Right cardiac atrium (tissue), 5 donors: ENCODE results near the gene LATS2. TPM values are rescaled to one million over a fixed set of nuclear protein-coding genes. Genes with fewer than 3 reads are reported as not detected.

Experiments used
- ATAC-seq, 2 donors: fragments of 200-7000 bp; cut with Tn5 transposase; one replicate each; pipeline versions ENCODE4 v1.8.0 to v1.9.1; 2020; ENCODE audit warnings: moderate library complexity in 2 of 2, mild to moderate bottlenecking in 1 of 2
- DNase-seq, 3 donors: peaks; one replicate each; pipeline ENCODE4 v3.0.0-alpha.2; 2020
- H3K27ac ChIP-seq: one replicate; pipeline ENCODE4 v1.5.1; 2013; ENCODE audit warnings: mild to moderate bottlenecking, low read length, control low read depth, moderate library complexity
- H3K27me3 ChIP-seq: one replicate; pipeline ENCODE4 v1.6.1; 2013; ENCODE audit not compliant: control insufficient read depth, insufficient read depth
- H3K4me1 ChIP-seq: one replicate; pipeline ENCODE4 v1.6.1; 2013; ENCODE audit warnings: low read length; ENCODE audit not compliant: control insufficient read depth, insufficient read depth
- H3K4me3 ChIP-seq: one replicate; pipeline ENCODE4 v1.5.1; 2013; ENCODE audit warnings: low read length, control low read depth
- H3K9me3 ChIP-seq: one replicate; pipeline ENCODE4 v1.6.1; 2013; ENCODE audit warnings: low read length; ENCODE audit not compliant: control insufficient read depth
- WGBS: extraction: QIAGEN DNeasy Blood & Tissue Kit; methylation state at CpG from one replicate; pipeline ENCODE4 v1.1.7; 2013; 5-methylcytosine and 5-hydroxymethylcytosine counted together
- intact Hi-C, 4 donors: fragments of 100-400 bp; cut with DNase I; formaldehyde crosslinking; loops; one replicate each; pipeline versions ENCODE4 v1.11.0 to v1.14.0; 2022 to 2023
- long read RNA-seq, 4 donors: library from polyadenylated mRNA; unstranded; transcript quantifications; one replicate each; pipeline ENCODE4 v2.0.0, GENCODE V29; 2020 to 2021
- polyA plus RNA-seq: library from polyadenylated mRNA; stranded (reverse); fragments of 200-250 nt; gene quantifications from one replicate; pipeline ENCODE4 v1.2.3, GENCODE V29; 2013
- total RNA-seq, 4 donors: library from RNA; stranded (reverse); fragmentation: NEBNext Ultra II Directional; extraction: Animal tissue kit (Norgen Biotek cat#: 25700); gene quantifications; one replicate each; pipeline ENCODE4 v1.2.1, GENCODE V29; 2021
- donor health status: healthy with polysubstance abuse.
- donor health status: DM: no; HTN: yes; CAD: no.
- donor health status: DM: no; HTN: no; CAD: no.
- donor health status: DM: no; HTN: yes; CAD: no; lungs with severe emphysema.
- donor health status: DM: yes; HTN: yes; CAD: no.

The LATS2 gene
- total RNA-seq (10 to 100 TPM; 22.1 to 36.7 (median 23.6) TPM), polyA plus RNA-seq (10.5 TPM)
- long read RNA-seq, donor 1, full-length matches to known transcripts: 2 of 26 reads
- long read RNA-seq, donor 1, partial matches to known transcripts: 21 of 26 reads
- long read RNA-seq, donor 1, other reads (novel, unspliced or antisense): 3 of 26 reads
- long read RNA-seq, donor 2, full-length matches to known transcripts: 3 of 13 reads
- long read RNA-seq, donor 2, partial matches to known transcripts: 9 of 13 reads
- long read RNA-seq, donor 2, other reads (novel, unspliced or antisense): 1 of 13 reads
- long read RNA-seq, donor 3, partial matches to known transcripts: 6 of 14 reads
- long read RNA-seq, donor 3, other reads (novel, unspliced or antisense): 8 of 14 reads
- long read RNA-seq, donor 4, partial matches to known transcripts: 1 of 4 reads
- long read RNA-seq, donor 4, other reads (novel, unspliced or antisense): 3 of 4 reads

GRCh38 chr13:21061029-21061763, at the start of gene LATS2:
Gene LATS2 (minus strand): TSS chr13:21061586. CDS start chr13:21046026, 15,560 bp downstream.
- peak within 1 kb of the TSS; percentile 98 for H3K27ac ChIP-seq
- intact Hi-C loops: loop anchor here in 1 of 4 donors (10.0 kb wide), 1 partner anchor 116 kb away; no protein-coding TSS in a partner anchor
- peak; percentile 96 to 99 (median 98) for DNase-seq
- WGBS: under 1% methylated on average over 96 of the region's 96 CpGs
- ATAC-seq: peak; percentile 97 to 98
- H3K9me3 ChIP-seq: no peaks in the 10 kb centered on the region
- peak within 1 kb of the TSS; percentile 91 for H3K4me3 ChIP-seq
- H3K27me3 ChIP-seq: no peaks in the 10 kb centered on the region
- peaks cover 2% of the 10 kb centered on the region for H3K4me1 ChIP-seq

DNA sequence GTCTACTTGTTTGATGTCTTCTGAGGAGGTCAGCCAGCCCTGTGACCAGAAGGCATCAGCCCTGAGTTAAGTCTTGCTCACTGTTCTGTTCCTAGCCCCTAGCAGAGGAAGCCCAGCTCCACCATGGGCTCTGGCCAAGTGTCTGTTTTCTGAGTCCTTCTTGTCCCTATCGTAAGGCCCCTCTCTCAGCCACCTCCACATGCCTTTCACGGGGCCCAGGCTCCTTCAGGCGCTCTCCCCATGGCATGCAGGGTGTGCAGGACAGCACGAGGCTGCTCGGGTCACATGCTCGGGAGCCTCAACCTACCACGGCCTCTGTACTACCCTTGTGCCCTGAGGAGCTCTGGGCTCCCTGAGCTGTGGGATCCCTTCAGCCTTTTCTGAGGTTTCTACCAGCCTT, 47.8 kb upstream of the LATS2 start:
- intact Hi-C loops: no loop called here
- no peak for ATAC-seq
- H3K27ac ChIP-seq: no peak overlapping the region
- H3K4me3 ChIP-seq: no peak overlapping the region
- H3K27me3 ChIP-seq: no peaks in the 10 kb centered on the region
- H3K9me3 ChIP-seq: no peaks in the 10 kb centered on the region
- no peaks in the 10 kb centered on the region for H3K4me1 ChIP-seq
- DNase-seq: no peak
- WGBS: 87% methylated on average over 7 of the region's 7 CpGs

GRCh38 chr13:21106089-21106488, 44.7 kb upstream of the LATS2 start:
- no peak overlapping the region for H3K27ac ChIP-seq
- H3K4me1 ChIP-seq: no peaks in the 10 kb centered on the region
- intact Hi-C loops: no loop called here
- H3K27me3 ChIP-seq: no peaks in the 10 kb centered on the region
- ATAC-seq (no peak), DNase-seq (no peak)
- 59% methylated on average over 4 of the region's 4 CpGs for WGBS
- no peaks in the 10 kb centered on the region for H3K9me3 ChIP-seq
- no peak overlapping the region for H3K4me3 ChIP-seq

DNA sequence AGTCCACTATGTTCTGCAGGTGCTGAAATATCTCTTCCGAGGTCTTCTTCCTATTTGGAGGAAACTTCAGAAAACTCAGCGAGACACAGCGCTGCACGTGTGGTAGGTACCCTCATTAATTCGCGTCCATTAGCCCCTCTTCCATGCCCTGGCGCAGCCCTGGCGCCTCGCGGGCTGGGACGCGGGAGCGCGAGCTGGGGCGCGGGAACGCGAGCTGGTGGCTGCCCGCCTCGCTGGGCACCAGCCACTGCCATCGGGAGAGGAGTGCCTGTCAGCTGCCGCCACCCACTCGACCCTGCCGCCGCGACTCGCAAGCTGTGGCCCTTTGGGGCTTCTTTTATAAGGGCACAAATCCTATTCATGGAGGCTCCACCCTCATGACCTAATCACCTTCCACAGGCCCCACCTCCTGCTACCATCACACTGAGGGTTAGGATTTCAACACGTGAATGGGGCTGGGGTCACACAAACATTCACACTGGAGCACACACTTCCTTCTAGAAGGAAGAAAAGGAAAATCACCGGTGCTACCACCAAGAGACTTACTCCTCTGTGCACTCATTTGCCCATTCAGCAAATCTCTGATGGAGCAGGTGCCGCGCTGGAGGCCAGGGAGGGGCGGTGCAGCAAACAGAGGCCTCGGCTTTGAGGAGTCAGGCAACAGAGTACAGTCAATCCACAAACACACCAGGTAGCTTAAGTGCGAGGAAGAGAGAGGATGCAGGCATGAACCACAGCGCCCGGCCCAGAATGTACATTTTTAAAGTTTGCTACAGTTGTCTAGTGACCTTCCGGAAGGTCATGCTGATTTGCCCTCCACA, 43.0 kb upstream of the LATS2 start:
- WGBS: 96% methylated on average over 37 of the region's 37 CpGs

GRCh38 chr13:21101865-21102576, 40.6 kb upstream of the LATS2 start:
- no peak for ATAC-seq
- intact Hi-C loops: no loop called here
- 83% methylated on average over 12 of the region's 12 CpGs for WGBS

More for the DNA sequence above, 43.0 kb upstream of the LATS2 start:
- no peak overlapping the region for H3K4me3 ChIP-seq
- no peak overlapping the region for H3K27ac ChIP-seq
- DNase-seq (no peak), ATAC-seq (no peak)
- H3K9me3 ChIP-seq: no peaks in the 10 kb centered on the region
- intact Hi-C loops: no loop called here
- no peaks in the 10 kb centered on the region for H3K4me1 ChIP-seq
- H3K27me3 ChIP-seq: no peaks in the 10 kb centered on the region

DNA sequence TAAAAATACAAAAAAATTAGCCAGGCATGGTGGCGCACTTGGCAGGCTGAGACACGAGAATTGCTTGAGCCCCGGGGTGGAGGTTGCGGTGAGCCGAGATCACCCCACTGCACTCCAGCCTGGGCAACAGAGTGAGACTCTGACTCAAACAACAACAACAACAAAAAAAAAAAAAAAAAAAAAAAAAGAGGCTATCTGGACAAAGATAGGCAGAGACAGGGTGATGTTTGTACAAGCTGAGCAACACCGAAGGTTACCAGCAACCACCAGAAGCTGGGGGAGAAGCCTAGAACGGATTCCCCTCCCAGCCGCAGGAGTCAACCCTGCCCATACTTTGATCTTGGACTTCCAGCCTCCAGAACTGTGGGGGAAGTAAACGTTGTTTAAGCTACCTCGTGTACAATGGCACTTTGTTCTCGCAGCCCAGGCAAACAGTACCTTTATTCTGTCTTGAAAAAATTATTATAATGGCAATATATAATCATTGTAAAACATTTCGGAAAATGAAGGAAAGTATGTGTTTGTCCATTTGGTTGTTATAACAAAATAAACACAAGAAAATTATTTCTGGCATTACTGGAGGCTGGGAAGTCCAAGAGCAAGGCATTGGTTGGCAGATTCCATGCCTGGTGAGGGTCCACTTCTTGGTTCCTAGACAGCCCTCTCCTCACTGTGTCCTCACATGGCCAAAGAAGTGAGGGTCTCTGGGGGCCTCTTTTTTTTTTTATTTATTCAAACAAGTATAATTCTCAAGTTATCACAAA, 39.8 kb upstream of the LATS2 start:
- no peaks in the 10 kb centered on the region for H3K9me3 ChIP-seq
- WGBS: 86% methylated on average over 12 of the region's 12 CpGs
- peaks cover 3% of the 10 kb centered on the region for H3K27me3 ChIP-seq
- intact Hi-C loops: no loop called here
- H3K27ac ChIP-seq: no peak overlapping the region
- H3K4me1 ChIP-seq: no peaks in the 10 kb centered on the region
- no peak for ATAC-seq
- no peak for DNase-seq
- H3K4me3 ChIP-seq: no peak overlapping the region

More at GRCh38 chr13:21101865-21102576, 40.6 kb upstream of the LATS2 start:
- H3K27ac ChIP-seq: no peak overlapping the region
- H3K4me3 ChIP-seq: no peak overlapping the region
- no peaks in the 10 kb centered on the region for H3K9me3 ChIP-seq
- no peaks in the 10 kb centered on the region for H3K4me1 ChIP-seq
- no peak for DNase-seq
- H3K27me3 ChIP-seq: peaks cover 3% of the 10 kb centered on the region

GRCh38 chr13:21100211-21100610, 38.8 kb upstream of the LATS2 start:
- 87% methylated on average over 7 of the region's 7 CpGs for WGBS
- no peak for DNase-seq
- Histone ChIP-seq H3K9me3 (no peaks in the 10 kb centered on the region), H3K4me1 (no peaks in the 10 kb centered on the region), H3K4me3 (no peak overlapping the region), H3K27me3 (peaks cover 3% of the 10 kb centered on the region), H3K27ac (no peak overlapping the region)
- intact Hi-C loops: no loop called here
- ATAC-seq: no peak

DNA sequence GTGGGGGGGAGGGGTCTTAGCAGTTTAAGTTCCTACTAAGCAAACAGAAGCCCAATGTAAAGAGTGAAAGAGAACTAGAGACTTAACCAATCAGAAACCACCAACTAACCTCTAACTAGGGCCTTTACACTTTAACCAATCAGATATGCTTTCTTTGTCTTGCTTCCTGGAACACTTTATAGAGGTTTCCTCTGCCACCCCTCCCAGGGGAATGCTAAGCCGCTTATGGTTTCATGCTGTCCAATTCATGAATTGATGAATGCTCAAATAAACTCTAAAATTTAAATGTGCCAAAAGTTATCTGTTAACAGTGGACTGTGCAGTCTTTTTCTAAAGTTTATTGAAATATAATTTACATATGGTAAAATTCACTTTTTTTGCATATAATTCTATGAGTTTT, 33.9 kb upstream of the LATS2 start:
- H3K4me3 ChIP-seq: no peak overlapping the region
- H3K9me3 ChIP-seq: no peaks in the 10 kb centered on the region
- H3K27me3 ChIP-seq: peaks cover 3% of the 10 kb centered on the region
- DNase-seq (no peak), ATAC-seq (no peak)
- H3K27ac ChIP-seq: no peak overlapping the region
- 55% methylated on average over 1 of the region's 1 CpG for WGBS
- intact Hi-C loops: no loop called here
- H3K4me1 ChIP-seq: no peaks in the 10 kb centered on the region

DNA sequence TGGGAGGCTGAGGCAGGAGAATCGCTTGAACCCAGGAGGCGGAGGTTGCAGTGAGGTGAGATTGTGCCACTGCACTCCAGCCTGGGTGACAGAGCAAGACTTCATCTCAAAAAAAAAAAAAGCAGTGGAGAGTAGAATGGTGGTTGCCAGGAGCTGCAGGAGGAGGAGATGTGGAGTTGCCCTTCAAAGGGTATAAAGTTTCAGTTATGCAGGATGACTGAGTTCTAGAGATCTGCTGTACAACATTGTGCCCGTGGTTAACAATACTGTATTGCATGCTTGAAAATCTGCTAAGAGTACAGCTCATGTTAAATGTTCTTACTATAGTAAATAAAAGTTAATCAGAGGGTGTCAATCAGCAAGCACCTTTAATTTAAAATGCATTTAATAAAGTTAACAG, 28.4 kb upstream of the LATS2 start:
- H3K4me3 ChIP-seq: no peak overlapping the region
- WGBS: 92% methylated on average over 3 of the region's 3 CpGs
- no peak for DNase-seq
- no peaks in the 10 kb centered on the region for H3K9me3 ChIP-seq
- intact Hi-C loops: no loop called here
- no peak overlapping the region for H3K27ac ChIP-seq
- H3K27me3 ChIP-seq: no peaks in the 10 kb centered on the region
- ATAC-seq: no peak
- no peaks in the 10 kb centered on the region for H3K4me1 ChIP-seq

- H3K27me3 ChIP-seq: no peaks in the 10 kb centered on the region
- H3K27ac ChIP-seq: no peak overlapping the region
- intact Hi-C loops: no loop called here
- H3K9me3 ChIP-seq: no peaks in the 10 kb centered on the region
- WGBS: 99% methylated on average over 1 of the region's 1 CpG
- H3K4me1 ChIP-seq: no peaks in the 10 kb centered on the region
- H3K4me3 ChIP-seq: no peak overlapping the region
- ATAC-seq: no peak
- DNase-seq: no peak
These were observed 27.1 kb upstream of the LATS2 start for GRCh38 chr13:21088534-21088933.
